HG02938 (cell line): ENCODE data around the gene HABP4.
"Not testable (repeated sequence)": the region's sequence is repeated elsewhere in the genome, so short reads cannot be mapped to it uniquely, and the experiment has no call there.

Experiments
- ATAC-seq: cut with Tn5 transposase; IDR thresholded peaks from one replicate; pipeline ENCODE4 v1.9.1; 2021; ENCODE audit warnings: mild to moderate bottlenecking, moderate library complexity; ENCODE audit not compliant: unreplicated experiment

HABP4 gene

DNA sequence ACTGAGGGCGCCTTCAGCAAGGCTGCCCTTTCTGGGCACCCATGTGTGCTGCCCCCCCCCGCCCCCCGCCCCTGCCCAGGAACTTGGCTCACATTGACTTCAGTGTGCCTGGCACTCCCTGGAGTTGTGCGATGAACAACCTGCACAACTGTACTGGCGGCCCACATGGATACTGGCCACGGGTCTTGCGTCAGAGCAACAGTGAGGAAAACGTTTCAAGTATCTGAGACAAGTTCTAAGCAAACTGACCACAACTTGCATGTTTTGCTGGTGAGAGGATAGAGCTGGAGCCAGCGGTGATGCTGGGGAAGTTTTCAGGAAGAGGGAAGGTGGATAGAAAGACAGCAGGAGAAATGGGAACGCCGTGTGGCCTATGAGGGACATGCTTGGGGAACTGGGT lies 45.4 kb downstream of the HABP4 start:
- no peak for ATAC-seq

DNA sequence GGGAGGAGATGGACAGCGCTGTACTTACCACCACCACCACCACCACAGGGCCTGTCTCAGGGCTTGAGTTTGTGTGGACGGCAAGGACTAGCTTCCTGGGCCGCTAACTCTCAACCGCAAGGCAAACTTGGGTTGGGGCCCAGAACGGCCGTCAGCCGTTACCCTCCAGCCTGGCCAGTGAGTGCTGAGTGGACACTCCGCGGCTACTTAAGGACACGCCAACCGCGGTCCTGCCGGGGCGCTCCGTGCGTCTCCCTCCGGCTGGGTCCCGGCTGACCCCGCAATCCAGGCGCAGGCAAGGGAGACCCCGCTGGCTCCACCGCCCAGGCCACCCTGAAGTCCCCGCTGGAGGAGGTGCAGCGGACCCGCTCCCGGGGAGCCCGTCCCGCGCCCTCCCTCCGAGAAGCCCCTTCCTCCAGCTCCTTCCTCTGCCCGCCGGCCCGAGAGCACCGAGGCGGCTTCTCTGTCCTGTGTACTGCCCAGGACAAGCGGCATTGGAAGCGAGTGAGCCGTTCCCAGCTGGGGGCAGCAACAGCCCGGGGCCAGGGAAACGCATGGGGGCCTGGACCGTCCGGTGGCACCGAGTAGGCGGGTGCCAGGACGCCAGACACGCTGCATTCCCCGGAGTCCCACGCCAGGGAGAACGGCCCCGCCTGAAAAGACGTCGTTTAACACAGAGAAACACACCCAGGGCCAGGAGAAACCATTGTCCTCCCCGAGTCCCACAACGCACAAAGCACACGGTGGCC lies 46.6 kb downstream of the HABP4 start:
- no peak for ATAC-seq

DNA sequence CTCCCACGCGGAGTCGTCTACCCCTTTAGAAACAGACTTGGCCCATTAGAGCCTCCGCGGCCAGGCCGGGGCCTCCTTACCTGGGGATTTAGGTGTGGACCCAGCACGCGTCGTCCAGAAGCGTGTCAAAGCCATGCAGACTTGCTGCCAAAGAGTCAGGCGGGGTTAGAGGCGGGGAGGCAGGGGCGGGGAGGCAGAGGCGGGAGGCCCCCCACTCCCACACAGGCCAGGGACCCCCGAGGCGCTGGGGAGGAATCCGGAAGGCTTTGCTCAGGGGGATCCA lies 47.1 kb downstream of the HABP4 start:
- no peak for ATAC-seq

DNA sequence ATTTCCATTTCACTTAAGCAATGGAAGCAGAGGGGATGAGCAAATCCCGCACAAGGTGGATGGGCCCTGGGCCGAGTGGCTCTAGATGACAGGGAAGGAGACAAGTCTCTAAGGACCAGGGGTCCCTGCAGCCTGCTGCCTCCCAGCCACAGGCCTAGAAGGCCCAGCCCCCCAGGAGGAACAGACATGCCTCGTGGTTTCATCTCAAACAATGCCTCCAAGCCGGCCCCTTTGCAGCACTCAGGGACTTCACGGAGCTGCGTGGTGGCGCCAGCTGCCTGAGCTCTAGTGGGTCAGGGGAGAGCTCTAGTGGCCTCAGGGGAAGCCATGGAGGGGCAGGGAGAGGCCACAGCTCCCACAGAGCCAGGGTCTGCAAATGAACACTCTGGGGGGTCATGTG lies 48.8 kb downstream of the HABP4 start:
- no peak for ATAC-seq

DNA sequence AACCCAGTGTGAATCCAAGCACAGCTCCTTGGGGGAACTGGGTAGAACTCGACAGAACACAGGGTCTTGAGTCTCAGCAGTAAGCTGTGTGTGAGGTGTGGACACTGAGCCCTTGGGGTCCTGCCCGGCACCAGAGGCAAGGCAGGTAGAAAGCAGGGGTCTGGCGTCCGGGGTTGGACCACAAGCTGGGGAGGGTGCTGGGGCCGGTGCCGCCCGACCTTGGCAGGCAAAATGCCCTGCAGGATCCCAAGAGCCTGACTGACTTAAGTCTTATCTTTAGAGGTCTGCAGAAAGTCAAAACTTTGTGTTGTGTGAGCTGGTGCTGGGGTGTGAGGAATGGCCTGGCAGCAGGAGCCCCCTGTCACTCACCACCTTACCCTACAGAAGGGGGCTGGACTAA lies 49.3 kb downstream of the HABP4 start:
- ATAC-seq: no peak

DNA sequence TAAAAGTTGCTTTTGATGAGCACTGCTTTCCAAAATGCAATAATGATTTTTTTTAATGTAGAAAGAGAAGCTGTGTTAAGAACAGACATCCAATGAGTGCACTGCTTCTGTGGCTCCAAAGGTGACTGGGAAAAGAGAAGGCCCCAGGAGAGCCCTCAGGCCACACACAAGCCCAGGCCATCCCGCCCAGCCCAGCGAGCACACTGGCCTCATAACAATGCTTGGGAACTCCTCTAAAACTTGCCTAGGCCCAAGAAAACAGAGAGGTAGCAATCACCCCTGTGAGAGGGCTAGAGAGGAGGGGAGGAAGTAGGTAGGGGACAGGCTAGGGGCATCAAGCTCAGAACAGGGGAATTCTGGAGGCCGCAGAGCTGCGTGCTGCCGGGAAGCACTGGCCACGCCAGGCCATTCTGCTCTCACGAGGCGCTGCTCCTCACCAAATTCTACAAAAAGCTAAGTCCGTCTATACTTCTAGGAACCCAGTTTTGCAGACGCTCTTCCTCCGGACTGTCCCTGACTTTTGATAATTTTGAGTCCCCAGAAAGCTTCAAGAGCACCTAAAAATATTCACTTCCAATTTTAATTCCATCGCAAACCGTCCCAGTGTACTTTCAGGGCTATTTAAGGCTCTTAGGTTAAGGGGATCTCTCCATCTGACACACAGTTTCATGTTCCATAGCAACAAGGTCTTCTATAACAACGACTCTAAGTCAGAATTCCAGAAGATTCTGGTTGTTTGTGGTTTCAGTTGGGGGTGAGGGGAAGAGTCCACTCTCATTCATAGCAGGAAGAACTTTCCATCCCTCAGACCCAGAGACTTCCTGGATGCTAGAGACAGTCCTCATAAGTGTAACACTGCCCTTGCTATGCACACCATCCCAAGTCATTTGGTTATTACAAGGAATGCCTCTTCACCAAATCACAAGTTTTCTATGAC lies 51.0 kb downstream of the HABP4 start:
- ATAC-seq: no peak

DNA sequence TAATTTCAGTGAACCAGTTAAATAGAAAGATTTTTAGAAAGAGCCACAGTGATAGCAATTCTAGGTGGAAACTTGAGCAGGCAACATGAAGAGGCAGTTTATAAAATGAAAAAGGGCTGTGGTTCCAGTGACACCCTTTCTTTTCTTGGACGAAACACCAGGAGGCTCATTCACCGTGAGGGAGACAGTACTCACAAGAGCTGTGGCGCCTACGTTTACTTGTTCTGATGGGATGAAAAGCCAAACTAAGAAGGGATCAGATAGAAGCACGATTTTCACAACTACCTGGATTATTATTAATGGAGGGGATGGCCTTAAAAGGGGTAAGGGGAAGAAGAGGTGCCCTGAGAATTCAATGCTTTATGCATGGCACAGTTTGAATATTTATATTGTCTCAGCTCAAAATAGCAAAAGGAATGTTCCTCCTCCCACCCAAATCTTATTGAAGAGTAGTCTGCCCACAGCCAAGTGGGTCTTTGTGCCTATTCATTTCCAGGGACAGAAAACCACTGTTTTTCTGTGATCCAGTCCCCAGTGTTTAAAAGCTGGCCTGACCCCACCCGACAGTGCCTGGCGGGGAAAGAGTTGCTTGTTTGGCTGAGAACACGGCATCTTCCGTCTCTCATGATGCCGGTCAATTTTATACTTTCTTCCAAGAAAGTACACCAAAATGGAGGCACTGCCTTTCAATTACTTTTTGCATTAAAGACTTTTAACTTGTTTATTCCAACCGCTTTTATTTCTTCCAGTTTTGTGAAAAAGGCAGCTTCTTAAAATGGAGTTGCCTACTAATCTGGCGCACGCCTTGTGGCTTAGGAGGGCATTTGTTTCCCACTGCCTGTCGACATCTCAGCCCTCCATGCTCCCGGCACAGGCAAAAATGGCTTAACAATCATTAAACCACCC lies 51.9 kb downstream of the HABP4 start:
- no peak for ATAC-seq

DNA sequence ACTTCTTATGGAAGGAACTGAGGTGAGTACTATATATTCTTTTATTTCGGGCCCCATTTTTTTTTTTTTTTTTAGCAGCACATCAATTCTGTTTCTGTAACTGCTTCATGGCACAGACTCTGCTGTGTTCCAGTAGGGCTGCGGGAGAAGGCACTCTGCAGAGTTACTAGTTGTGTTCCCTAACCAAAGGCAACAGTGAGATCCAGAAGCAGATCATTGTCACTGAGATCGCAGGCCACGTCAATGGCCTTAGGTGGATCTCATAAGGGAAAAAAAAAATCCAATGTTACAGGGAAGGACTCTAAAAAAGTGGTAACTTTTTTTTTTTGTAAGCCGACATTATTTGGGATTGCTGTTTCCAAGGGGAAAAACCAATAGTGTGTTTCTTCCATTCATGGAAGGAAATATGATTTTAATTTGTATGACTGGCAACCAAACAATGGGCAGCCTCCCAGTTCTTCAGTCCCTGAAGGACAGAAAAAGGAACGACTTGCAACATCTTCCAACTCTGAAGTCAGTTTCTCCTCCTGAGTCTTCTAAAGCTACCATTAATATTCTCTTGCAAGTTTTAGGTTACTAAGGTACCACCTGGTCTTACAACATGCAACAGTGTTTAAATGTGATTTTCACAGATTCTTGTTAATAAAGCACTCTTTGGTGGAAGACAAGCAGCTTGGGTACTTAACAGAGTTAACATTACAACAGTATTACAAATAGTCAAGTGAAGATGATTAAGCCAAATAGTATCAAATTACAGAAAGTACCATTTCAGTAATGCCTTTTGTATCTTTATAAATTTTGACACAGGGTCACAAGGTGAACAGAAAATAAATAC lies 52.8 kb downstream of the HABP4 start:
- no peak for ATAC-seq

DNA sequence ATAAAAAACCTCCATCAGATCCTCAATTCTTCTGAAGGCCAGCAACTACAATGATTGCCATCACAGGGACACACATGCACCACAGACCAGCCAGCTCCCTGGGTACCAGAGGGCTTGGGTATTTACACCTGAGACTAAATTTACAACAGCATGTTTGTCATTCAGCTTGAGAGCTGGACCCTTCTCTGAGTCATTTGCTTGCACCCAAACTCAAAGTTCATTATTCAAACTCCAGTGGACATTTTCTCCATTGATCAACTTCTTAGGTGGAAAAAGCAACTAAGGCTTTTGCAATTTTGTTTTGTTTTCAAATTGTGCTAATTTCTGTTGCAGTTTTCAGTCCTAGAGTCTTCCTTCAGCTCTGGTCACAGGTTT lies 53.4 kb downstream of the HABP4 start:
- ATAC-seq: not testable (repeated sequence)

DNA sequence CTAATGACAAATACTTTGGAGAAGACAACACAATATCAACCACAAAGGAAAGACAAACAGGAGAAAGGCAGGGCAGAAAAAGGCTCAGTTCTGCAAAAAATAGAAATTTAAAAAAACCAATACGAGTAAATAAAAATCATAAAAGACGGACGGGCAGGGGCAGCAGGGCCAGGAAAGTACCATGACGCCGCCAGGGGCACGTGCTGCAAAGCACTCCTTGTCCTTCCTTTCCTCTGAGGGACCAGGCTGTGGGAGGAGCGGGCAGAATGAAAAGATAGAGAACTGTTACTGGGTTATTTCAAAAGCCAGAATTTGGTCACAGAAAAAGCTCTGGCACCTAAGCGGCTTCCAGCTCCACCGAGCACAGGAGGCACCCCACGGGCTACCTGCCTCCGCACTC lies 53.9 kb downstream of the HABP4 start:
- no peak for ATAC-seq

DNA sequence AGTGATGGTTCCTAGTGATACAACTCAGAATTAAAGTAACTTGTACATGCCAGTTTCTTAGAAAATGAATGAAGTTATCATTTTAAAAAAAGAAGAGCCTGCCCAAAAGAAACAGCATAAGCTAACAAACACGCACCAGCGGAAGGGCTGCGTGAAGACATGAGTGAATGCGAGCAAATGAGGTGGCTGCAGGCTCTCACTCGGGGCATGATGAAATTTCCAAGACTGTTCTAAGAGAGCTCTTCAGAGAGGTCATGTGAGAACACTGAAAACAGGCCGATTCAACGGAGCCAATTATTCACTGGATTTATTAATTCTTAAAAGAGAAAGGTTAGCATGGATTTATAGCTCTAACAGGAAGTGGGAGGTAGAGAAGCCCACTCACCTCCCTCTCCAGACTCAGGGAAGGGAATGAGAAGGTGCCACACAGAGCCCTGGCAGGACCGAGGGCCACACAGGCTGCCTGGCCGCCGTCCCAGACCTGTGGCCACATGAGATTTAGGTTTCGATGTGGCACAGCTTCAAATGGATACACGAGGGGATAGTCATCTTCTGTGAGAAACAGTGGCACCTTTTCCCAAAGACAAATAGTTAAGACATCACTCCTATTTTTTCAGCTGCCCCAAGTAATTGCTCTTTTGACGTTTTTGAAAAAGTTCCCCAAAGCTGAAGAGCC lies 55.5 kb downstream of the HABP4 start:
- ATAC-seq: no peak

DNA sequence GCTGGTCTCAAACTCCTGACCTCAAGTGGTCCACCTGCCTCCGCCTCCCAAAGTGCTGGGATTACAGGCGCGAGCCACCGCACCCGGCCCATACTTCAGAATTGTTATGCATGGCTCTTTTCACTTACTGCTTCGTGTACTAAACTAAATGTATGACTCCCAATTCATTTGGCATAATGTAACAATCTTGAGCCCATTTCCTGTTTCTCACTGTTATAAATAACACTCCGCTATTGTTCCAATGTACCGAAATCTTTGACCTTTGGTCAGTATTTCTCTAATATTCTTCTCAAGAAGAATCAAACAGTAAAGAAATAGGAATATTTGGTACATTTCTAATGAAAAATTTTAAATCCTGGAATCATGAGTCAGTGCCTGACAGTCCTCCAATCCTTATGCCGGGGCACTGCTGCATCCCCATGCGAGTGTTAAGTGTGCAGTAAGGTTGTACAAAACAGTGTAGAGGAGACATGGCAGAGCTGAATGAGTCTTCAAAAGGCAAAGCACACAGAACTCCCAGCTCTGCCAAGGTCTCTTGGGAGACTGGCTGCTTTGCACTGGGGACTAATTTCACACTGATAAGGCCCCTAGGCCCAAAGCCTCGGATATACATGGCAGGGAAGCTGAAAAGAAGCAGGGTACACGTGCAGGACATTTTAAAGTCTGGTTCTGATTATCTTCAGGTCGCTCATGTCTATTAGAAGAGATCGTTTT lies 58.4 kb downstream of the HABP4 start:
- ATAC-seq: no peak

DNA sequence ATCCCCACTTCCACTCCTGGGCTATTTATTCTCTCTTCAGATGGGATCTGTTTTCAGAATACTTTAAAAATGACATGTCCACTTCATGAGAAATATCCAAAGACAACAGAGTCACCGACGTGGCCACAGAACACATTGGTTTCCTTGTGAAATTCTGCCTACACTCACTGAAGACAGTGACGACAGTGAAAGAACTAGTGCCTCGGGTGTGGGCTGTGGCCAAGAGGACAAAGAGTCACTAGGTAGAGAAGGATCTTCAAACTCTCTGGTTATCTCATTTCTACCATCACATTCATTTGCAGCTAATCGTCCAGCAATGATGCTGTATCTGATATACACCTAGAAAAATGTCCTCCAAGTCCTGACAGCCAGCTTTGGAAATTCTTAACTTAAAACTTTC lies 59.1 kb downstream of the HABP4 start:
- no peak for ATAC-seq

DNA sequence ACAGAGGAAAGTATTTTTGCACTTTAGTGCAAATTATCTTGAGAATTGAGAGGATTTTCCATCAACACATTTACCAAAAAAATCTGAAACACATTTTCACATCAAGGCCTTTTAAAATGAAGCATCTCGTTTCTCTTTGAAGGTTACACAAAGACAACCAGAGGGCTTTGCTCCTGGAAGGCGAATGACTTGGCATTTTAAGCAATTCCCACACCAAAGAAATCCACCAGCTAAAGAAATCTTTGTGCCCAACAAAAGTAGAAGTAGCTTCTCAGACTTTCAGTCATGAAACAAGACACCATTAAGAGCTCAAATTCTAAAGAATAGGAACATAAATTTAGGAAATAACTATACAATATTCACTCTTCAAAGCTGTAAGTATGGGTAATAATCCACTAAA lies 59.9 kb downstream of the HABP4 start:
- ATAC-seq: no peak

DNA sequence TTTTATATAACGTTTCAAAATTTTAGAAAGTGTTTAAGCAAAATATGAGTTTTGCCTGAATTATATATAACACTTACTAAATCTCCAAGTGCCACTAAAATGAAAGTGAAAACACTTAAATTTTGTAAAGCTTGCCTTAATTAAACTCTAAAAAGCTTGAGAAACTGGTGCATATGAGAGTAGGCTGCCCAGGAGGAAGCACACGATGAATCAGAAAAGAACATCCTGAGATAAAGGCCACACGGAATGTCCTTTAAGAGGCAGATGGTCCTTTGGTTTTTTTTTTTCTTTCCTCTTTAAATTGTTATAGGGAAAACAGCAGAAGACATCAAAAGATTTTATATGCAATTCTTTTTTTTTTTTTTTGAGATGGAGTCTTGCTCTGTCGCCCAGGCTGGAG lies 60.3 kb downstream of the HABP4 start:
- ATAC-seq: no peak

DNA sequence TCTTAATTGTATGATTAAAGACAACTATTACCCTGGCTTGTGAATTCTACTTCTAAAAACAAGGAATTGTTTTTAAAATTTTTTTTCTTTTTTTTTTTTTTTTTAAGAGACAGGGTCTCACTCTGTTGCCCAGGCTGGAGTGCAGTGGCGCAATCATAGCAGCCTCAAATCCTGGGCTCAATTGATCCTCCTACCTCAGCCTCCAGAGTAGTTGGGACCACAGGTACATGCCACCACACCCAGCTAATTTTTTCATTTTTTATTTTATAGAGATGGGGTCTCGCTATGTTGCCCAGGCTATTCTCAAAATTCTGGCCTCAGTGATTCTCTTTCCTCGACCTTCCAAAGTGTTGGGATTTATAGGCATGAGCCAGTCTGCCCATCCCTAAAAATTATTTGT lies 62.3 kb downstream of the HABP4 start:
- ATAC-seq: no peak

DNA sequence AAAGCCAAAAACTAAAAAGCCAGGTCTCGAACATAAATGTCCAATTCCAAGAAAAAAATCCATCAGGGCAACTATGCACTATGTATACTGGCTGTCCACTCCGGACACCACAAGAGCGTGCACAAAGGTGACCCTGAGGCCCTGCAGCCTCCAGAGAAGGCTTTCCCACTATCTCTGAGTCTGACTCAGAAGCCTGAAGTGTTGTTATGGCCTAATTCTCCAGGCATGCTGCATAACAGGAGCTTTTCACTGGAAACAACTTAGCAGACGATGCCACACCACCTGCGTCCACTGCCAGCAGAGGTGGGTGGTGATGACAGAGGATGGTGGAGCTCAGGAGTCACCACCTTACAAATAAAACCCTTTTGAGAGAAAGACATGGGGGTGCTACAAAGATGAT lies 63.7 kb downstream of the HABP4 start:
- ATAC-seq: no peak

DNA sequence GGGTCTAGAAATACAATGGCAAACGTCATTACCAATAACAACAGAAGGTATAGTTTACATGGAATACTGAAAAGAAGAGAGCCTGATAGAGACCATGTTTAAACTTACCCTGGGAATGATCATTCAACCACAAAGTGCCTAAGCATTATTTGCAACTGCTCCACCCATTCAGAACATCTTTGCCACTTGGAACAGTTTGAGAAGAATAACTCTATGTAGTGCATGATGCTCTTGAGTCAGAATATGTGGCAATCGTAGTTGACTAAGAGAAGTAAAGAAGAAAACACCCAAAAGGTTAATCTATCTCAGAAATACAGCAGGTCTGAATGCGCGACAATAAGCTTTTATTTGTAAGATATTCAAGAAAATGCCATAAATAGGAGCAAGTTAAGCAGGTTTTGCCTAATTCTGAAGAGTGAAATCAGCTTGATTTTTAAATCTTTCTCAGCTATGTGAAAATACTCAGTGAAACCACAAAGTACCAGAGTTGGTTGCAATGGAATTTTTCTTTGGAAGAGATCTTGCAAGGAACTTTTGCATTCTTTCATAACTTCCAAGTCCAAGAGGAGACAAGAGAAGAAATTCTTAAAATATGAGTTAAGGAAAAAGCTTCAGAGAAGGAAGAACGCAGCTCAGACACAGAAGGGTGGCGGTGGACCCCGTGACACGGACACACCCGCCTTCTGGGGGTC lies 64.3 kb downstream of the HABP4 start:
- ATAC-seq: no peak

DNA sequence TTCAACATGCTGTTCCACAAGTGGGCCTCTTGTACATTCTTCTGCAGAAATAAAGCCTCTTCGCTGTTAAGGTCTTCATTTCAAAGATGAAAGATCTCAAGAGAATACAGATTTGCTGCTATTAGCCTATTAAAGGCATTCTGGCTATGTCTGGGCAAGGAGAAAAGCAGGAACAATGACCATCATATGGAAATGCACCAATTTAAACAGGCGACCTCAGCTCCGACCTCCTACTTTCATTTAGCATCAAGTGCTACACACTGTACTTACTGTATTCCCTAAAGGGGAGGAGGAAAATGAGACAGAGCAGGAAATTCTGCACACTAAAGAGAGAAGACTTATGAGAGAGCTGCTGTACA lies 64.8 kb downstream of the HABP4 start:
- no peak for ATAC-seq
